CD4-positive, alpha-beta T cell (primary cell): ENCODE measurements around the gene MEP1B. TPM values are rescaled to one million over a fixed set of nuclear protein-coding genes. Genes with fewer than 3 reads are reported as not detected.

Experiments used
- ATAC-seq: fragments of 200-7000 bp; cut with Tn5 transposase; one replicate; pipeline ENCODE4 v1.10.0; 2022; ENCODE audit warnings: mild to moderate bottlenecking; ENCODE audit not compliant: poor library complexity
- CTCF ChIA-PET: fragments of 350-600 bp; sonication (Branson Sonifier 250); formaldehyde crosslinking; loops from one replicate; lab custom pipeline; 2021; ENCODE audit warnings: antibody characterized with exemption, inconsistent platforms; lab: Charles Lee
- POLR2A ChIA-PET: fragments of 350-600 bp; sonication (Branson Sonifier 250); formaldehyde crosslinking; loops from one replicate; lab custom pipeline; 2021; ENCODE audit warnings: antibody characterized with exemption, inconsistent platforms; lab: Charles Lee
- DNase-seq, 14 experiments: peaks; one replicate each; pipeline ENCODE4 v3.0.0-alpha.2; 2013 to 2020; ENCODE audit warnings: mixed read lengths in 2 of 14
- H3K27ac ChIP-seq, 2 donors: one replicate each; pipeline versions ENCODE4 v1.5.1 to v1.7.0; 2013; ENCODE audit warnings: low read length in 2 of 2, low read depth in 1 of 2, mild to moderate bottlenecking in 1 of 2
- H3K27me3 ChIP-seq, 2 experiments: 1 replicate in 1 of 2; 2 replicates in 1 of 2; pipeline versions ENCODE4 v1.6.1 to v1.7.0; 2013; ENCODE audit warnings: low read length in 2 of 2, control low read depth in 1 of 2, mild to moderate bottlenecking in 1 of 2, moderate library complexity in 1 of 2; ENCODE audit not compliant: insufficient read depth in 2 of 2, control insufficient read depth in 1 of 2
- H3K36me3 ChIP-seq: one replicate; pipeline ENCODE4 v1.6.1; 2013; ENCODE audit warnings: low read length, control low read depth; ENCODE audit not compliant: insufficient read depth
- H3K4me1 ChIP-seq: one replicate; pipeline ENCODE4 v1.6.1; 2013; ENCODE audit warnings: low read length, control low read depth; ENCODE audit not compliant: insufficient read depth
- H3K4me3 ChIP-seq: one replicate; pipeline ENCODE4 v1.5.1; 2013; ENCODE audit warnings: mild to moderate bottlenecking, low read length, moderate library complexity
- H3K9me3 ChIP-seq, 2 experiments: 1 replicate in 1 of 2; 2 replicates in 1 of 2; pipeline versions ENCODE4 v1.6.1 to v1.7.0; 2013; ENCODE audit warnings: low read length in 2 of 2, mild to moderate bottlenecking in 2 of 2, control low read depth in 1 of 2, moderate library complexity in 1 of 2; ENCODE audit not compliant: control insufficient read depth in 1 of 2, insufficient read depth in 1 of 2
- H3K27ac Mint-ChIP-seq: one replicate; pipeline ENCODE4 v1.8.0; 2020; ENCODE audit warnings: mixed read lengths
- H3K27me3 Mint-ChIP-seq: one replicate; pipeline ENCODE4 v1.8.0; 2021; ENCODE audit warnings: mixed read lengths
- H3K36me3 Mint-ChIP-seq: one replicate; pipeline ENCODE4 v1.8.0; 2021; ENCODE audit warnings: low read depth, mixed read lengths
- H3K4me1 Mint-ChIP-seq: one replicate; pipeline ENCODE4 v1.8.0; 2021; ENCODE audit warnings: low read depth, mixed read lengths
- H3K4me3 Mint-ChIP-seq: one replicate; pipeline ENCODE4 v1.8.0; 2020; ENCODE audit warnings: mild to moderate bottlenecking, mixed read lengths
- H3K9me3 Mint-ChIP-seq: one replicate; pipeline ENCODE4 v1.8.0; 2020; ENCODE audit warnings: mixed read lengths
- CTCF ChIP-seq: fragments of 200-600 bp; IDR thresholded peaks from one replicate; pipeline ENCODE4 v1.8.0; 2022; ENCODE audit warnings: antibody characterized with exemption, mild to moderate bottlenecking
- intact Hi-C, 2 experiments: fragments of 100-400 bp; cut with DNase I in 1 of 2; cut with micrococcal nuclease in 1 of 2; formaldehyde crosslinking; loops; one replicate each; pipeline versions ENCODE4 v1.15.1 to v1.9.0; 2023 to 2025; cut with DNase I, micrococcal nuclease
- total RNA-seq, 174 experiments: library from RNA in 2 of 174; stranded (reverse) in 2 of 174; gene quantifications; one replicate each; pipeline ENCODE4 v1.2.3 and lab custom pipeline; 2021 to 2026

Gene MEP1B
- total RNA-seq, 2 experiments from 2014 or later: not detected

GRCh38 chr18:32261003-32261402 is 71.2 kb downstream of the MEP1B start:
- H3K9me3 ChIP-seq: peaks cover 0 to 3% of the 10 kb centered on the region in 2 experiments
- no peak overlapping the region for H3K4me3 ChIP-seq
- Mint-ChIP-seq H3K9me3 (no peaks in the 10 kb centered on the region), H3K4me3 (no peak overlapping the region), H3K27me3 (peaks cover 38% of the 10 kb centered on the region), H3K36me3 (no peaks in the 10 kb centered on the region), H3K27ac (no peak overlapping the region), H3K4me1 (no peaks in the 10 kb centered on the region)
- H3K27me3 ChIP-seq: no peaks in the 10 kb centered on the region
- H3K4me1 ChIP-seq: no peaks in the 10 kb centered on the region
- no peak for TF ChIP-seq CTCF
- ATAC-seq (no peak), DNase-seq (no peak)
- no peaks in the 10 kb centered on the region for H3K36me3 ChIP-seq
- ChIA-PET CTCF (no interaction called here), POLR2A (no interaction called here)
- intact Hi-C loops: loop anchor here in 1 of 2 experiments (10.0 kb wide), 1 partner anchor 96 kb away; no protein-coding TSS in a partner anchor
- H3K27ac ChIP-seq: no peak overlapping the region

- Histone ChIP-seq H3K9me3 (peaks cover 0 to 3% of the 10 kb centered on the region in 2 experiments), H3K4me3 (no peak overlapping the region), H3K36me3 (no peaks in the 10 kb centered on the region), H3K27me3 (no peaks in the 10 kb centered on the region), H3K27ac (no peak overlapping the region), H3K4me1 (no peaks in the 10 kb centered on the region)
- Mint-ChIP-seq H3K4me1 (no peaks in the 10 kb centered on the region), H3K27me3 (peaks cover 36% of the 10 kb centered on the region), H3K4me3 (no peak overlapping the region), H3K36me3 (no peaks in the 10 kb centered on the region), H3K9me3 (no peaks in the 10 kb centered on the region), H3K27ac (no peak overlapping the region)
- POLR2A ChIA-PET: no interaction called here
- CTCF ChIA-PET: no interaction called here
- ATAC-seq: no peak
- no peak for TF ChIP-seq CTCF
- no peak for DNase-seq
- intact Hi-C loops: loop anchor here in 1 of 2 experiments (10.0 kb wide), 1 partner anchor 97 kb away; no protein-coding TSS in a partner anchor
Measured at GRCh38 chr18:32262092-32262491, 72.3 kb downstream of the MEP1B start.

GRCh38 chr18:32264401-32264800 is 74.6 kb downstream of the MEP1B start:
- CTCF ChIA-PET: no interaction called here
- Mint-ChIP-seq H3K27ac (no peak overlapping the region), H3K36me3 (no peaks in the 10 kb centered on the region), H3K4me3 (no peak overlapping the region), H3K4me1 (no peaks in the 10 kb centered on the region), H3K27me3 (peaks cover 34% of the 10 kb centered on the region), H3K9me3 (no peaks in the 10 kb centered on the region)
- no peak for TF ChIP-seq CTCF
- POLR2A ChIA-PET: no interaction called here
- ATAC-seq: no peak
- H3K27me3 ChIP-seq: peaks cover 0 to 3% of the 10 kb centered on the region in 2 experiments
- no peaks in the 10 kb centered on the region for H3K9me3 ChIP-seq
- no peaks in the 10 kb centered on the region for H3K36me3 ChIP-seq
- no peak overlapping the region for H3K27ac ChIP-seq
- no peak for DNase-seq
- no peaks in the 10 kb centered on the region for H3K4me1 ChIP-seq
- intact Hi-C loops: loop anchor here in 1 of 2 experiments (10.0 kb wide), 1 partner anchor 100 kb away; no protein-coding TSS in a partner anchor
- H3K4me3 ChIP-seq: no peak overlapping the region
